GM20000 (cell line): ENCODE measurements around the gene CEPT1.

ENCODE experiments used
- DNase-seq: peaks from one replicate; pipeline ENCODE4 v3.0.0; 2012; ENCODE audit warnings: low spot score
- CTCF ChIP-seq: IDR thresholded peaks from 2 replicates; pipeline ENCODE4 v1.5.1; 2012; ENCODE audit warnings: mild to moderate bottlenecking, control low read depth; ENCODE audit errors: extremely low read depth, missing control alignments

The CEPT1 gene

GRCh38 chr1:111148376-111148881 lies 8.4 kb downstream of the CEPT1 start:
- DNase-seq: no peak
- no peak for TF ChIP-seq CTCF

GRCh38 chr1:111151838-111152237 lies 11.8 kb downstream of the CEPT1 start:
- no peak for TF ChIP-seq CTCF
- DNase-seq: no peak

- TF ChIP-seq CTCF: no peak
- no peak for DNase-seq
Observed at GRCh38 chr1:111154021-111154999, 14.3 kb downstream of the CEPT1 start.

- no peak for TF ChIP-seq CTCF
Observed at GRCh38 chr1:111157431-111157830, 17.4 kb downstream of the CEPT1 start.

GRCh38 chr1:111161843-111162487 lies 21.9 kb downstream of the CEPT1 start:
- no peak for DNase-seq
- no peak for TF ChIP-seq CTCF

More at GRCh38 chr1:111157431-111157830, 17.4 kb downstream of the CEPT1 start:
- DNase-seq: no peak

GRCh38 chr1:111162488-111162880 lies 22.5 kb downstream of the CEPT1 start:
- TF ChIP-seq CTCF: no peak
- no peak for DNase-seq

- DNase-seq: no peak
- TF ChIP-seq CTCF: no peak
Observed at GRCh38 chr1:111163363-111163762, 23.3 kb downstream of the CEPT1 start.
